ENCODE data around the gene KLHL25.
"Not testable (repeated sequence)": the region's sequence is repeated elsewhere in the genome, so short reads cannot be mapped to it uniquely, and the experiment has no call there.

Gene KLHL25

DNA sequence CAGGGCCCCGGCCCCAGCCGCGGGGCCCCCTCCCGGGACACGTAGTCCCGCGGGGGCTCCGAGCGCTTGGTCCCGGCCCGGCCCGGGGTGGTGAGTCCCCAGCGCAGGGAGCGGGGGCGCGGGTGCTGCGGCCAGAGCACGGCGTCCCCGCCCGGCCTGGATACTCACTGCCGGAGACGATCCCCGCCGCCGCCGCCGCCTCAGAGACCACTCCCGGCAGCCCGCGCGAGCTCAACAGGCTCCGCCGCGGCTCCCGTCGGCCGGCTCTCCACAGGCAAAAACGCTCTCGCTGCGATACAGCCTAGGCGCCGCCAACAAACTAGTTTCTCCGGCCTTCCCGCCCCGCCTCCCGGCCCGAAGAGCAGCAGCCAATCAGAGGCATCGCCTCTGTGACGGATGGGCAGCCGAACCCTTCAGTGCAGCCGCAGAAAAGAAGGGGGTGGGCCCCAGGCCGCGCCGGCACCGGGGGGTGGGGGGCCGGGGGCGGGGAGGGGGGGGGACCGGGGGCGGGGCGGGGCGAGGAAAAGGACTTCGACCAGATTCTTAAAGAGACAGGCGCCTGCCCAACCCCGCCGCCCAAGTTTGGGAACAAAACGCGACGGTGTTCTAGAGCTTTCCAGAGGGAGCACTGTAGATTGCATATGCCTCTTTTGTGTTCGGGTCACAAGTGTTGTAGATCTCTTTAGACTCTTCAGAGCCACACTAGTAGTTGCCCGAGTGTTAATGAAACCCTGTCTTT lies at the start of gene KLHL25:
KLHL25 (minus strand) TSS at position 328 of the 739 bp plus-strand sequence. CDS start 25,115 bp downstream, outside the sequence.
- DNase-seq (ENCODE audit: low spot score) = peak; percentile 99

DNA sequence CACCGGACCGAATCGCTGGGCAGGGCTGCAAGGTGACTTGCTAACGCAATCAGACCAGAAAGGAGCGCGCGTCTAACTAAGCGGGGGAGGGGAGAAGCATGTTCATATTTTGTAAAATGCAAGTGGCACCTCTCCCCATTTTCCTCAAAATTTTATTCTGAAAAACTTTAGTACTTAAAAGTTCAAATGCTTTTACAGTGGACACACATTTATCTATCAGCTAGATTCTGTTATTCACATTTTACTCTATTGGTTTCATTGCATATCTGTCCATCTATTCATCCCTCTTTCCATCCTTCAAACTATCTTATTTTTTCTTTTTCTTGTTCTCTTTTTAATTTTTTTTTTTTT lies 46.1 kb upstream of the KLHL25 start:
- no peak for DNase-seq (ENCODE audit: low spot score)

- peak; percentile 84 for DNase-seq (ENCODE audit: low spot score)
Observed at GRCh38 chr15:85840079-85840801, 45.5 kb upstream of the KLHL25 start.

- DNase-seq (ENCODE audit: low spot score) = no peak
Observed at GRCh38 chr15:85839643-85840042, 44.9 kb upstream of the KLHL25 start.

- no peak for DNase-seq (ENCODE audit: low spot score)
Observed at GRCh38 chr15:85838655-85839054, 43.9 kb upstream of the KLHL25 start.

DNA sequence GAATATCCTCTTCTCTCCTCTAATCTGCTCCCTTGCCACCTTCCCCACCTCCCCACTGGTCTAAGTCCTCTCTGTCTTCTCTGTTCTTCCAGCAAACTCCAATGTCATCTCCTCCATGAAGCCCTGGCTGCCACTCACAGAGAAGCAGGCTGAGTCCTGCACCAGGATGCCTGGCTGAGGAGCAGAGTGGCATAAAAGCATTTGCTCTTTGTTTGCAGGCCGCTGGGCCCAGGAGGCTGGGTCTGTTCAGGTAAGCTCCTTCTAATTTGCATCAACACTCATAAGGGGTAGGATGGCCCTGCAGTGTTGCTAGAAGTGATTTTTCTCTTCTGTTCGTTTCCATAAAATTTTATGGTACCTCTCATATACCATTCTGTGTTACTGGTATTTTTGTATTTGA lies 43.2 kb upstream of the KLHL25 start:
- DNase-seq (ENCODE audit: low spot score) = no peak

DNA sequence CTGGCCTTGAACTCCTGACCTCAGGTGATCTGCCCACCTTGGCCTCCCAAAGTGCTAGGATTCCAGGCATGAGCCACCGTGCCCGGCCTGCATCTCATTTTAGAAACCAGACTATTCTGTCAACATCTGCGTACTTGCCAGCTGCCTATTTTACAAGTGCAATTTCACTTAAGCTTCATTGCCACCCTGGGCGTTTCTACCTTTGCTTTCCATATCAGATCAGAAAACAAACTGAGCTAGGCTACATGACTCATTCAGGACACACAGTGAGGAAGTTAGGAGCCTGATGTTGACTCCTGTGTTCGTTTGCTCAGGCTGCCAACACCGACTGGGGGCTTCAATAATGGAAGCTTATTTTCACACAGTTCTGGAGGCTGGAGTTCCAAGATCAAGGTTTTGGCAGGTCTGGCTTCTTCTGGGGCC lies 42.3 kb upstream of the KLHL25 start:
- no peak for DNase-seq (ENCODE audit: low spot score)

GRCh38 chr15:85834651-85835050 lies 39.9 kb upstream of the KLHL25 start:
- DNase-seq (ENCODE audit: low spot score) = no peak

DNA sequence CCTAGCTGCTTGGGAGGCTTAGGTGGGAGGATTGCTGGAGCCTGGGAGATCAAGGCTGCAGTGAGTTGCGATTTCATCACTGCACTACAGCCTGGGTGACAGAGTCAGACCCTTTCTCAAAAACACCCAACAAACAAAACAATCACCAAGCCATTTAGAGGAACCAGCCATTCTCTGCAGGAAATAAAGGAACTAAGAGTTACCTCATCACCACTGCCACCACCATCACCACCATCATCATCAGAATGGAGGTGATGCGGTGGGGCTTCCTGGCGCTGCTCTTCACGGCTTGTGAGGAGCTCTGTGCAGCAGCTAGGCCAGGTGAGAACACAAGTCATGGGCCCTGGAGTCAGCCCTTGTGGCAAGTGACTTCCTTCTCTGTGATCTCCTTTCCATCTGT lies 37.7 kb upstream of the KLHL25 start:
- no peak for DNase-seq (ENCODE audit: low spot score)

DNA sequence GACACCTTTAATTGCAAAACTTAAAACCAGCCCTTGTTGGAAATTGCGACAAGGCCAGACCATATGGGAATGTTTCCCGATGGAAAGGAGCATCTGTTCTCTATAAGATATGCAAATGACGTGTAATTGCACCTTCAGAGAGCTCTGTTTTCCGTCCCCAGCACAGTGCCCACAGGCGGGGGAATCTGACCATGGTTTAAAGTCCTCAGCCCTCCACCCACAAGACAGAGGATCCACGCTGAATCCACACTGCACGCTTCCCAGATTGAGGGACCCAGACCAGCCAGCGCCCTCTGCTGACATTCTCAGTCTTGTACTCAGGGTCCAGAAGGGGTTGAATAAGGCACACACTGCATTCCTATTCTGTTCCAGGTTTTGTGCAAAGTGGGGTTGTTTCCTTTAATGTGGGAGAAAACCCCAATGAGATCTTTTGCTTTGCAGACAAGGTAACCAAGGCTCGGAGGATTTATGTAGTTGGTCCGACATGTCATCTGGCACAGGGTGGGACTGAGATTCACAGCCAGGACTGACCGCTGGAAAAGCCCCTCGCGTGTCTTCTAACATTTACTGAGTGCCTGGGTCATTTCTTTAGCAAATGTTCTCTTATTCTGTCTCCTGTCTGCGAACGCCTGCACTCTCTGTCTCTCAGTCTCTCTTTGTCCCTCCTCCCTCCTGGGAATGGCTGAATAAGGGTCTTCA lies 36.8 kb upstream of the KLHL25 start:
- no peak for DNase-seq (ENCODE audit: low spot score)

GRCh38 chr15:85829754-85830153 lies 35.0 kb upstream of the KLHL25 start:
- DNase-seq (ENCODE audit: low spot score) = not testable (repeated sequence)

DNA sequence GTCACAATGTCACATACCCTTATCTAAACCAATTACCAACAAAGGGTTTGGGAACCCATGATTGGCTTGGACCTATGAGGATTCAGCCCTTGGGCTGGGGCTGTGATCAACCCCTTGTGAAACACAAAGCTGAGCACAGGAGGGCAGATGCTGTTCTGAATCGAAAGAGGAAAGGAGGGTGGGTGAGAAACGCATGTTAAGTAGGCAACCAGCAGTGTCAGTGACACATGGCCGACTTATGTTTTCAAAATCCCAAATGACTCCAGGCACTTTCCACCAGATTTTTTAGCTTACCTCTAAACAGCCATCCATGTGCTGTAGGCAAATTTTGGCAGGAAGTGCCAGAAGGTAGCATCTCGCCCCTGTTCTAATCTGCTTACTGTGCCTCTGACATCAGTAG lies 34.1 kb upstream of the KLHL25 start:
- DNase-seq (ENCODE audit: low spot score) = no peak

DNA sequence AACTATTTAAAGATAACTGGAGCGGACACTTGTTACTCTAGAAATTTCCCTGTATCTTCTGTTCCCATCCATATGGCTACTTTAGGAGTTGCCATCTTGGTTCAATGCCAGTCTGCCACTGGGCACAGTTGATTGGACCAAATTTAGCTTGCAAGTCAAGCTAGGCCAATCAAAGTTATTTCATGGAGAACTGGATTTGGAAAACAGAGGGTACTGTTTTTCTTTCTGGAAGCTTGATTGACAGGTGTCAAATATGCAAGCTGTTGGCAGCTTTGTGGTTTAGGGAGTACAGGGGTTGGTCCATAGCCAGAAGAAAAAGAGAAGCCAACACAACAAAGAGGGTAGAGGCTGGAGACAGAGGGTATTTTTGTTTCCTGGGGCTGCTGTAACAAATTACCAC lies 33.4 kb upstream of the KLHL25 start:
- DNase-seq (ENCODE audit: low spot score) = no peak

GRCh38 chr15:85826756-85827515 lies 32.2 kb upstream of the KLHL25 start:
- DNase-seq (ENCODE audit: low spot score) = no peak

DNA sequence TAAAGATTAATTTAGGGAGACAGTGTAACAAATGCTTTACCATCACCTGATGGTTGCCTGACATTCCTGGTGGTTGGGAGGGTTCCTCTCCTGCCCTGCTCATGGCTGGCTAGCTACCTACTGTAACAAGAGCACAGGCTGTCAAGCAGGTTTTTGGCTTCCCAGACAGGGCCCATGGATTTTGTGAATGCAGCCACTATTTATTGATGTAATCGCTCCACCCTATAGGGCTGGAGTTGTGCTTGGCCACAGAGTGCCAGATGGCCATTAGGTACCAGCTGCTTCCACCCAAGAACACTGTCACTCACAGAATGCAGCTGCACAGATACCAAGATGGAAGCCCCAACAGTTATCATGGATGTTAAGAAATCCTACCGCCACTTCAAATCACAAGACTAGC lies 31.0 kb upstream of the KLHL25 start:
- DNase-seq (ENCODE audit: low spot score) = no peak

DNA sequence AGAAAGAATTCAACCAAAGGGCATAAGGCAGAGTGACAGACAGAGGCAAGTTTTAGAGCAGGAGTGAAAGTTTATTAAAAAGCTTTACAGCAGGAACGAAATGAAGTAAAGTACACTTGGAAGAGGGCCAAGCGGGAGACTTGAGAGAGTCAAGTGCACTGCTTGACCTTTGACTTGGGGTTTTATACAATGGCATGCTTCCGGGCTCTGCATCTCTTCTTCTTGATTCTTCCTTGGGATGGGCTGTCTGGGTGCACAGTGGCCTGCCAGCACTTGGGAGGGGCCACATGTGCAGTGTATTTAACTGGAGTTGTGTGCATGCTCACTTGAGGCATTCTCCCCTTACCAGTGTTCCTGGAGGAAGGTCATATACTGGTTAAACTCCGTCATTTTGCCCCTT lies 30.4 kb upstream of the KLHL25 start:
- DNase-seq (ENCODE audit: low spot score) = no peak

GRCh38 chr15:85821545-85821944 lies 26.8 kb upstream of the KLHL25 start:
- DNase-seq (ENCODE audit: low spot score) = no peak

GRCh38 chr15:85819938-85820337 lies 25.2 kb upstream of the KLHL25 start:
- no peak for DNase-seq (ENCODE audit: low spot score)

- DNase-seq (ENCODE audit: low spot score) = no peak
Observed at GRCh38 chr15:85813234-85813633, 18.5 kb upstream of the KLHL25 start.

DNA sequence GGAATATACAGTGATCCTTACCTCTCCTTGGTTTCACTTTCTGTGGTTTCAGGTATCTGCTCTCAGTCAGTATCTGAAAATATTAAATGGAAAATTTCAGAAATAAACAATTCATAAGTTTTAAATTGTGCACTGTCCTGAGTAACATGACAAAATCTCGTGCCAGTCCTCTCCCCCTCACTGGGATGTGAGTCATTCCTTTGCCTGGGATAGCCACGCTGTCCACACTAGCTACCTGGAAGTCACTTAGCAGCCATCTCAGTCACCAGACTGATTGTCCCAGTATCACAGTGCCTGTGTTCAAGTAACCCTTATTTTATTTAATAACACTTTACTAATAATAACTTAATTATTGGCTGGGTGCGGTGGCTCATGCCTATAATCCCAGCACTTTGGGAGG lies 15.3 kb upstream of the KLHL25 start:
- DNase-seq (ENCODE audit: low spot score) = no peak

- DNase-seq (ENCODE audit: low spot score) = no peak
Observed at GRCh38 chr15:85805420-85805819, 10.7 kb upstream of the KLHL25 start.

DNA sequence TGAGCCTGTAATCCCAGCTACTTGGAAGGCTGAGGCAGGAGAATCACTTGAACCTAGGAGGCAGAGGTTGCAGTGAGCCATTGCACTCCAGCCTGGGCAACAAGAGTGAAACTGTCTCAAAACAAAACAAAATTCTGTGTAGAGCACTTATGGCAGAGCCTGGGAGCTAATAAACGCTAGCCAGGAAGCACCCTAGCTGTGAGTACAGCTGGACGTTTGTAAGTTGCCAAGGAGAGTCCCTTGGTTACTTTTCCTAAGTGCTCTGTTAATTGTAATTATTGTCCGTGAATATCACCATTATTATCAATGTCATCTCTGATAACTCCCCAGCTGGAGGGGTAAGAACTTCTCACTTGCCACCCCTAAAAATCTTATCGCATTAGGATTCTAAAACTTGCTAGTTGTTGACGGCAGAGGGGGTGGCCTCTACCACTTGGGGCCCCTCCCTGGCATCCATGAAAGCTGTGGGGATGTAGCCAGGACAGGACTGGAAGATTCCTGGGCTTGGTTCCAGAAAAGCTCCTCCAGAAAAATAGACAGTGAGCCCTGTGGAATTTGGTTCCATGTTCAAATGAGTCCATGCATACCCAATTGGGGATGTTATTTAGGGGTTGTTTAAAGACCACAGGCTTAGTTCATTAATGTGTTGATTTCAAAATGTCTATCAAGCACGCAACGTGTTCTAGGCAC lies 9.9 kb upstream of the KLHL25 start:
- no peak for DNase-seq (ENCODE audit: low spot score)

All from germinal center (tissue), 1 donor.